IPS-18c (cell line): ENCODE results near the gene ASB9.
"Not testable (repeated sequence)": the region's sequence is repeated elsewhere in the genome, so short reads cannot be mapped to it uniquely, and the experiment has no call there.

Experiments used
- H3K4me3 ChIP-seq: 2 replicates; pipeline ENCODE4 v1.7.0; 2013; ENCODE audit warnings: low read depth, mild to moderate bottlenecking, low read length, moderate library complexity; ENCODE audit not compliant: insufficient read depth
- H3K9me3 ChIP-seq: one replicate; pipeline ENCODE4 v1.6.1; 2013; ENCODE audit warnings: mild to moderate bottlenecking, low read length, moderate library complexity; ENCODE audit not compliant: control insufficient read depth, insufficient read depth

ASB9 gene

DNA sequence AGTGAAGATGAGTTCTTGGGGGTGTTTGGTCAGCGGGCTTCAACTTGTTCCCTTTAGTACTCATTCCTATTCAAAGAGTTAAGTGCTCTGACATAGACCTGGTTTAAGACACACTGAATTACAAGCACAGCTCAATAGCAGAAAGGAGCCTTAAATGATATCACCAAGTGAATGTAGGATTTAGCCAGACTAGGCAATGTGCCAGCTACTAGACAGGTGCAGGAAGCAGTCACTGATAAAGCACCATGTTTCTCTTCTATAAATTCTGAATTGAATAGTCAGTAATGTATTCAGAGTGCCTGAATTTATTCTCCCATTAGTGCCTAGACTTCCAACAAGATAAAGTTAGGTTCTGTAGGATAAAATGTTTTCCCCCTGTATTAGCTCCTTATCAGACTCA, 63.6 kb downstream of the ASB9 start:
- H3K9me3 ChIP-seq, result peaks cover 2% of the 10 kb centered on the region
- no peak overlapping the region for H3K4me3 ChIP-seq

DNA sequence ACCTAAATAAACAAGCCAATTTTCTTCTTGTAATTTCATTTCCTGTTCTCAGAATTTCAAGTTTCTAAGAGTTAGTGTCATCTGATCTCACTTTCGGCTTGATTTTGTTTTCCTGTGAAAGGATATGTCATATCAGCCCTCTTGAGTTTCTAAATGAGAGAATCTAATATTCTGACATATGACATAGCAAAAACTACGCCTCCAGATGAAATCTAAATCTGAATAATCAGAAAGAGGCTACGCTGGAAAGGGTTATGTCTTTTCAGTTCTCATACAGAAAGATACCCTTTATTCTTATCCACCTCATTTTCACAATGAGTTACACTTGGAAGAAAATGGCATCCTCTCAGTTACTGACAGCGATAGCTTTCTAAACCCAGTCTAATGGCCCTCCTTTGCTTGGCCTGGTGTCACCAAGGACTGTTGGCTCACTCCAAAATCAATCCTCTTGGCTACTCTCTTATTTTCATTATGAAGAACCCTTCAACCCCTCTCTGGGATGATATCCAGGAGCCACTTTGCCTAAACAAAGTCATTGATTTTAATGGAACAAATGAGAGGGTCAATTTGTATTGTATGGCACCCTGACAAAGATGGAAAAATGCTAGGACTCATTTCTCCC, 65.6 kb downstream of the ASB9 start:
- no peak overlapping the region for H3K4me3 ChIP-seq
- H3K9me3 ChIP-seq, result peaks cover 4% of the 10 kb centered on the region

DNA sequence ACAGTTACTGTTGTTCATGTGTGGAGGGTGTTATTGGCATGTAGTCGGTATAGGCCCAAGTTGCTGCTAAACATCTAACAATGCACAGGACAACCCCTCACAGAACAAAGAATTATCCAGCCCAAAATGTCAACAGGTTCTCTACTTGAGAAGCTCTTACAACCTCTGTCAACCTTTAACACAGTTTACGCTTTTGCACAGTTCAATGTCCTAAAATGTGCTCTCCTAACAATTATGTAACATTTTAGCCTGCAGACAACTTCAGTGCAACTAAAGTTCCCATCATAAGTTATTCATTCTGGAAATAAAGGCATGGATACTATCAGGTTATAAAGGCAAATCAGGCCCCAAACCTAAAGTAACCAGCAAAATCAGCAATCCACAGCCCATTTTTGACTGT, 66.2 kb downstream of the ASB9 start:
- Histone ChIP-seq H3K4me3 (no peak overlapping the region), H3K9me3 (peaks cover 4% of the 10 kb centered on the region)

DNA sequence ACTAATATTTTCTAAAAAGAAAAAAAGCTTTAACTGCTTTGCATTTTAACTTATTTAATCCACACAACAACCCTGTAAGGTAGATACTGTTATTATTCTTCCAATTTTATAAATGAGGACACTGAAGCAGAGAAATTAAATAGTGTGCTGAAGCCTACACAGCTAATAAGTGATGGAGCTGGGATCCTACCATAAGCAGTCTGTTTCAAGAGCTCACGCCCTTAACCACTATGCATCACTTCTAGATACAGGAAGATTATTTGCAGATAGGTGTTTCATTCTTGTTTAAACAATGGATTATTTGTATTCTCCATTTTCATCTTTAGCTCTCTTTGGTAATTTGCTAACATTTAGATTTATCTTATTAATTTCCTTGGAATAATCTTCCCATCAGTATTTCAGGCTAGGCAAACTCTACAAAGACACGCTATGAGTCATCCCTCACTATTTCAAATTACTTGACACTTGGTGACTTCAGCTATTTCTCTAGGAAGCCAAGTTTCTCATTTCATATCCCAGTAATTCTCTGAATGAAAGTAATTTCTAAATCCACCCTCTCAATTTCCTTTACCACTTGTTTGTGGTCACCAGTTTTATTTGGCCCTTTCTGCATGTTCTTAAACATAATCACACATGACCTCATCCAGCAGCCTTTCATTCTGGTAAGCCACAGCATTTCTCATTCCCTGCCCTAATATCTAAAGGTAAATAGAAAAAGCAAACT, 67.3 kb downstream of the ASB9 start:
- Histone ChIP-seq H3K9me3 (peaks cover 4% of the 10 kb centered on the region), H3K4me3 (no peak overlapping the region)

DNA sequence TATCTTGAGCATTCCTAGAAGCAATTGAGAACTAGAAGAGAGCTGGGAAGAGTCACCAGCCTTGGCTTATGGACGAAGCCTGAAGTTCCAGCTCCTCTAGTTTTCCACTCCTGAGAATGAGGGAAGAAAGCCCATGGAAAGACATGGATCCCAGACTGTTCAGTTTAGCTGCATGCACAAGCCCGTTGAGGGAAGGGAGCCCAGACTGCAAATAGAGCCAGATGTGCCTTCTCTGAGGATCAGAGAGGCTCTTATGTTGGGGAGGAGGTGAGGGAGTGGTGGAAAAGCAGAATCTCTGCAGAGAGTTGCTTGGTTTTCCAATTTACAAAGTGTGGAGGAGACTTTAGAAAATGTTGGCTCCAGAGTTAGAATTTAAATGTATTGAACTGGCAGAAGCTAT, 69.0 kb downstream of the ASB9 start:
- H3K4me3 ChIP-seq, result no peak overlapping the region
- H3K9me3 ChIP-seq, result peaks cover 2% of the 10 kb centered on the region

DNA sequence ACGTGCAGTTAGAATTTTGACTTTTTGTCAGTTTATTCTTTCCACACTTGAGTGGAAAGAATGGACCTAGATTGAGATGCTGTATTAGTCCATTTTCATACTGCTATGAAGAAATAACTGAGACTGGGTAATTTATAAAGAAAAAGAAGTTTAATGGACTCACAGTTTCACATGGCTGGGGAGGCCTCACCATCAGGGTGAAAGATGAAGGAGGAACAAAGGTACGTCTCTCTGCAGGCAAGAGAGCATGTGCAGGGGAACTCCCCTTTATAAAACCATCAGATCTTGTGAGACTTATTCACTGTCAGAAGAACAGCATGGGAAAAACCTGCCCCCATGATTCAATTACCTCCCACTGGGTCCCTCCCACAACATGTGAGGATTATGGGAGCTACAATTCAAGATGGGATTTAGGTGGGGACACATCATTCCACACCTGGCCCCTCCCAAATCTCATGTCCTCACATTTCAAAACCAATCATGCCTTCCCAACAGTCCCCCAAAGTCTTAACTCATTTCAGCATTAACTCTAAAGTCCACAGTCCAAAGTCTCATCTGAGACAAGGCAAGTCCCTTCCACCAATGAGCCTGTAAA, 71.2 kb downstream of the ASB9 start:
- H3K9me3 ChIP-seq, H3K4me3 ChIP-seq: not testable (repeated sequence)

DNA sequence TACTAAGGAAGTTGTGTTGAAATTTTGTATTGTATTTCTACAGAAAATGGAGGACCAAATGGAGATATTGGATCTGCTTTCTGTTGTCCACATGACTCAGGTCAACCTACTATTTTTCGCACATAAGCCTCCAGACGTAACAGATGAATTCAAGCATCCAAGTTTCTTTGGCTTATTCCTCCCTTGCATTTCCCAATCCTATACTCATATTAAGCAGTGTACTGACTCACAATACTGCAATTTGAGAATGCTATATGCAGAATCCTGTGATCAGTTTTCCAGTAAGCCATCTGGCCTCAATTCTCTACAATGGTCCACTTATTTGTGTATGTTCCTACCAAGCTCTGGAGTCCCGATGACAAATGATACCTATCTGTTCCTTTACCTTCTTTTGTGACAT, 75.7 kb downstream of the ASB9 start:
- no peaks in the 10 kb centered on the region for H3K9me3 ChIP-seq
- H3K4me3 ChIP-seq, result no peak overlapping the region
